Measurements from ENCODE around the gene GCHFR.

The GCHFR gene

GRCh38 chr15:40796041-40796440, 32.2 kb downstream of the GCHFR start:
- TF ChIP-seq EZH2phosphoT487 (IDR thresholded peaks at IDR 0.05; ENCODE audit: low read depth) (no peak), CTCF (IDR thresholded peaks at IDR 0.05; ENCODE audit: low read depth, low read length) (no peak)
- no peaks in the 10 kb centered on the region for H3K36me3 ChIP-seq (replicated peaks; ENCODE audit: low read depth, low read length)
- no peaks in the 10 kb centered on the region for H3K27me3 ChIP-seq (ENCODE audit: low read depth, low read length)
- no peak overlapping the region for H3K4me2 ChIP-seq (ENCODE audit: low read length)
- no peaks in the 10 kb centered on the region for H3K9me3 ChIP-seq (ENCODE audit: insufficient read depth, low read length)
- no peak overlapping the region for H2AFZ ChIP-seq (ENCODE audit: low read depth, low read length)
- no peak overlapping the region for H3K4me3 ChIP-seq (ENCODE audit: low read length)
- H3K27ac ChIP-seq (ENCODE audit: low read length) = no peak overlapping the region
- no peaks in the 10 kb centered on the region for H4K20me1 ChIP-seq (ENCODE audit: insufficient read depth, low read length)
- H3K9ac ChIP-seq (ENCODE audit: low read length) = no peak overlapping the region
- no peaks in the 10 kb centered on the region for H3K4me1 ChIP-seq (ENCODE audit: low read length)
- H3K79me2 ChIP-seq (ENCODE audit: low read length) = no peaks in the 10 kb centered on the region

GRCh38 chr15:40796512-40796911, 32.6 kb downstream of the GCHFR start:
- no peak overlapping the region for H3K9ac ChIP-seq (ENCODE audit: low read length)
- TF ChIP-seq CTCF (IDR thresholded peaks at IDR 0.05; ENCODE audit: low read depth, low read length) (no peak), EZH2phosphoT487 (IDR thresholded peaks at IDR 0.05; ENCODE audit: low read depth) (no peak)
- H4K20me1 ChIP-seq (ENCODE audit: insufficient read depth, low read length) = no peaks in the 10 kb centered on the region
- H3K9me3 ChIP-seq (ENCODE audit: insufficient read depth, low read length) = no peaks in the 10 kb centered on the region
- no peaks in the 10 kb centered on the region for H3K4me1 ChIP-seq (ENCODE audit: low read length)
- no peak overlapping the region for H2AFZ ChIP-seq (ENCODE audit: low read depth, low read length)
- H3K79me2 ChIP-seq (ENCODE audit: low read length) = no peaks in the 10 kb centered on the region
- no peaks in the 10 kb centered on the region for H3K36me3 ChIP-seq (replicated peaks; ENCODE audit: low read depth, low read length)
- H3K4me3 ChIP-seq (ENCODE audit: low read length) = no peak overlapping the region
- H3K4me2 ChIP-seq (ENCODE audit: low read length) = no peak overlapping the region
- no peaks in the 10 kb centered on the region for H3K27me3 ChIP-seq (ENCODE audit: low read depth, low read length)
- H3K27ac ChIP-seq (ENCODE audit: low read length) = no peak overlapping the region

GRCh38 chr15:40799523-40799922, 35.7 kb downstream of the GCHFR start:
- H3K36me3 ChIP-seq (replicated peaks; ENCODE audit: low read depth, low read length) = no peaks in the 10 kb centered on the region
- no peak for TF ChIP-seq CTCF (IDR thresholded peaks at IDR 0.05; ENCODE audit: low read depth, low read length)
- no peak for TF ChIP-seq EZH2phosphoT487 (IDR thresholded peaks at IDR 0.05; ENCODE audit: low read depth)
- no peak overlapping the region for H2AFZ ChIP-seq (ENCODE audit: low read depth, low read length)
- H3K9ac ChIP-seq (ENCODE audit: low read length) = no peak overlapping the region
- H3K9me3 ChIP-seq (ENCODE audit: insufficient read depth, low read length) = no peaks in the 10 kb centered on the region
- H3K27me3 ChIP-seq (ENCODE audit: low read depth, low read length) = no peaks in the 10 kb centered on the region
- H3K79me2 ChIP-seq (ENCODE audit: low read length) = no peaks in the 10 kb centered on the region
- no peak overlapping the region for H3K4me3 ChIP-seq (ENCODE audit: low read length)
- H3K27ac ChIP-seq (ENCODE audit: low read length) = no peak overlapping the region
- H4K20me1 ChIP-seq (ENCODE audit: insufficient read depth, low read length) = no peaks in the 10 kb centered on the region
- H3K4me2 ChIP-seq (ENCODE audit: low read length) = no peak overlapping the region
- no peaks in the 10 kb centered on the region for H3K4me1 ChIP-seq (ENCODE audit: low read length)

GRCh38 chr15:40803076-40803475, 39.2 kb downstream of the GCHFR start:
- H3K9ac ChIP-seq (ENCODE audit: low read length) = no peak overlapping the region
- H3K27ac ChIP-seq (ENCODE audit: low read length) = no peak overlapping the region
- H3K36me3 ChIP-seq (replicated peaks; ENCODE audit: low read depth, low read length) = no peaks in the 10 kb centered on the region
- no peaks in the 10 kb centered on the region for H4K20me1 ChIP-seq (ENCODE audit: insufficient read depth, low read length)
- no peak overlapping the region for H2AFZ ChIP-seq (ENCODE audit: low read depth, low read length)
- H3K4me2 ChIP-seq (ENCODE audit: low read length) = no peak overlapping the region
- H3K9me3 ChIP-seq (ENCODE audit: insufficient read depth, low read length) = no peaks in the 10 kb centered on the region
- peaks cover 5% of the 10 kb centered on the region for H3K4me1 ChIP-seq (ENCODE audit: low read length)
- TF ChIP-seq EZH2phosphoT487 (IDR thresholded peaks at IDR 0.05; ENCODE audit: low read depth) = no peak
- no peak for TF ChIP-seq CTCF (IDR thresholded peaks at IDR 0.05; ENCODE audit: low read depth, low read length)
- H3K27me3 ChIP-seq (ENCODE audit: low read depth, low read length) = no peaks in the 10 kb centered on the region
- H3K79me2 ChIP-seq (ENCODE audit: low read length) = peaks cover 10% of the 10 kb centered on the region
- H3K4me3 ChIP-seq (ENCODE audit: low read length) = no peak overlapping the region

Data from OCI-LY3 (cell line).